ENCODE measurements around the gene DAAM1.

DAAM1 gene

GRCh38 chr14:59197695-59198262 lies 9.3 kb downstream of the DAAM1 start:
- TF ChIP-seq EZH2phosphoT487 (IDR thresholded peaks at IDR 0.05; ENCODE audit: low read depth) (no peak), CTCF (IDR thresholded peaks at IDR 0.05; ENCODE audit: low read depth, low read length) (no peak)
- Histone ChIP-seq H3K4me2 (ENCODE audit: low read length) (no peak overlapping the region), H3K79me2 (ENCODE audit: low read length) (peaks cover 55% of the 10 kb centered on the region), H3K9me3 (ENCODE audit: insufficient read depth, low read length) (no peaks in the 10 kb centered on the region), H3K9ac (ENCODE audit: low read length) (no peak overlapping the region), H3K4me3 (ENCODE audit: low read length) (no peak overlapping the region), H3K27me3 (ENCODE audit: low read depth, low read length) (no peaks in the 10 kb centered on the region), H3K4me1 (ENCODE audit: low read length) (no peaks in the 10 kb centered on the region), H4K20me1 (ENCODE audit: insufficient read depth, low read length) (peaks cover 22% of the 10 kb centered on the region; the same call in 1 of the 2 replicates), H3K36me3 (replicated peaks; ENCODE audit: low read depth, low read length) (no peaks in the 10 kb centered on the region), H2AFZ (ENCODE audit: low read depth, low read length) (no peak overlapping the region), H3K27ac (ENCODE audit: low read length) (no peak overlapping the region)

GRCh38 chr14:59199205-59199604 lies 10.7 kb downstream of the DAAM1 start:
- H3K27me3 ChIP-seq (ENCODE audit: low read depth, low read length): no peaks in the 10 kb centered on the region
- no peaks in the 10 kb centered on the region for H3K9me3 ChIP-seq (ENCODE audit: insufficient read depth, low read length)
- H3K4me1 ChIP-seq (ENCODE audit: low read length): no peaks in the 10 kb centered on the region
- no peak overlapping the region for H3K27ac ChIP-seq (ENCODE audit: low read length)
- peaks cover 22% of the 10 kb centered on the region; the same call in 1 of the 2 replicates for H4K20me1 ChIP-seq (ENCODE audit: insufficient read depth, low read length)
- no peak for TF ChIP-seq CTCF (IDR thresholded peaks at IDR 0.05; ENCODE audit: low read depth, low read length)
- no peak for TF ChIP-seq EZH2phosphoT487 (IDR thresholded peaks at IDR 0.05; ENCODE audit: low read depth)
- no peak overlapping the region for H3K4me3 ChIP-seq (ENCODE audit: low read length)
- H3K4me2 ChIP-seq (ENCODE audit: low read length): no peak overlapping the region
- H2AFZ ChIP-seq (ENCODE audit: low read depth, low read length): no peak overlapping the region
- no peaks in the 10 kb centered on the region for H3K36me3 ChIP-seq (replicated peaks; ENCODE audit: low read depth, low read length)
- H3K9ac ChIP-seq (ENCODE audit: low read length): no peak overlapping the region
- peaks cover 43% of the 10 kb centered on the region for H3K79me2 ChIP-seq (ENCODE audit: low read length)

GRCh38 chr14:59199614-59200013 lies 11.1 kb downstream of the DAAM1 start:
- peaks cover 44% of the 10 kb centered on the region for H3K79me2 ChIP-seq (ENCODE audit: low read length)
- no peaks in the 10 kb centered on the region for H3K36me3 ChIP-seq (replicated peaks; ENCODE audit: low read depth, low read length)
- H2AFZ ChIP-seq (ENCODE audit: low read depth, low read length): no peak overlapping the region
- no peaks in the 10 kb centered on the region for H3K4me1 ChIP-seq (ENCODE audit: low read length)
- H3K27me3 ChIP-seq (ENCODE audit: low read depth, low read length): no peaks in the 10 kb centered on the region
- H3K9me3 ChIP-seq (ENCODE audit: insufficient read depth, low read length): no peaks in the 10 kb centered on the region
- peaks cover 24% of the 10 kb centered on the region; the same call in 1 of the 2 replicates for H4K20me1 ChIP-seq (ENCODE audit: insufficient read depth, low read length)
- TF ChIP-seq CTCF (IDR thresholded peaks at IDR 0.05; ENCODE audit: low read depth, low read length): no peak
- no peak for TF ChIP-seq EZH2phosphoT487 (IDR thresholded peaks at IDR 0.05; ENCODE audit: low read depth)
- no peak overlapping the region for H3K4me3 ChIP-seq (ENCODE audit: low read length)
- no peak overlapping the region for H3K4me2 ChIP-seq (ENCODE audit: low read length)
- H3K9ac ChIP-seq (ENCODE audit: low read length): no peak overlapping the region
- no peak overlapping the region for H3K27ac ChIP-seq (ENCODE audit: low read length)

- H3K9ac ChIP-seq (ENCODE audit: low read length): no peak overlapping the region
- TF ChIP-seq CTCF (IDR thresholded peaks at IDR 0.05; ENCODE audit: low read depth, low read length) (no peak), EZH2phosphoT487 (IDR thresholded peaks at IDR 0.05; ENCODE audit: low read depth) (no peak)
- H3K27me3 ChIP-seq (ENCODE audit: low read depth, low read length): no peaks in the 10 kb centered on the region
- H3K4me2 ChIP-seq (ENCODE audit: low read length): no peak overlapping the region
- no peak overlapping the region for H3K4me3 ChIP-seq (ENCODE audit: low read length)
- peaks cover 41% of the 10 kb centered on the region for H3K79me2 ChIP-seq (ENCODE audit: low read length)
- H3K4me1 ChIP-seq (ENCODE audit: low read length): no peaks in the 10 kb centered on the region
- H4K20me1 ChIP-seq (ENCODE audit: insufficient read depth, low read length): peaks cover 24% of the 10 kb centered on the region; the same call in 1 of the 2 replicates
- H3K9me3 ChIP-seq (ENCODE audit: insufficient read depth, low read length): no peaks in the 10 kb centered on the region
- no peak overlapping the region for H3K27ac ChIP-seq (ENCODE audit: low read length)
- no peak overlapping the region for H2AFZ ChIP-seq (ENCODE audit: low read depth, low read length)
- H3K36me3 ChIP-seq (replicated peaks; ENCODE audit: low read depth, low read length): no peaks in the 10 kb centered on the region
These were observed 11.7 kb downstream of the DAAM1 start for GRCh38 chr14:59200195-59200594.
